ENCODE measurements around the gene NEURL3.

DNA sequence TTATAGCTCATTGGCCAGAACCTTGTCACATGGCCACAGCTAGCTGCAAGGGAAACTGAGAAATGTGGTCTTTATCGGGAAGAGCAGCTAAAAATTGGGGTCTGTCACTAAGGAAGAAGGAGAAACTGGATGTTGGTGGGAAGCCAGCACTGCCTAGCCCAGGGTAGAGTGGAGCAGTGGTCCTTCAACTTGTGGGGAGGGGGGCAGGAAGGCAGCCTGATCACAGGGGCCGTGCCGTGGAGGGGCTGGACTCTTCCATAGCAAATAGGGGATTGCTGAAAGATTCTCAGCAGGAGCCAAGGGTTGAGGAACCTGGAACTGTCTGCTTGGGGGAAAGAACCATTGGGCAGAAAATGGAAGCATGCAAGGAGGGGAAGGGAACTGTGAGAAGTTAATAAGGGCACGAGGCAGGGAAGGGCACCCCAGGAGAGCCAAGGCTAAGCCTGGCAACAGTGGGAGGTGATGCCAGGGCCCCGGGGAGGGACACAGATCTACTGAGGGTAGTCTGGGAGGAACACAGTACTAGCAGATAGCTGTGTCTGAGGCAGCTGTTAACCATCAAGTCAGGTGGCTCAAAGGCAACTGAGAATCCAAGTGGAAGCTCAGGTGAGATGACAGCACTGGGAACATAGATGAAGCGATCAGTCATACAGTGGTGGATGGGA lies 5.9 kb upstream of the NEURL3 start:
- no peak for TF ChIP-seq EP300 (IDR thresholded peaks at IDR 0.05; ENCODE audit: low read depth)
- no peak for TF ChIP-seq CTCF (IDR thresholded peaks at IDR 0.05)
- no peak for TF ChIP-seq POLR2A (IDR thresholded peaks at IDR 0.05)
